Esophagus (tissue), 2 donors: ENCODE results near the gene LRP2. TPM values are rescaled to one million over a fixed set of nuclear protein-coding genes. Genes with fewer than 3 reads are reported as not detected.

ENCODE experiments used
- H3K27ac ChIP-seq, 2 donors: one replicate each; pipeline ENCODE4 v1.5.1; 2013; ENCODE audit warnings: low read depth in 2 of 2, mild to moderate bottlenecking in 2 of 2, inconsistent platforms in 1 of 2, low read length in 1 of 2, moderate library complexity in 1 of 2
- H3K27me3 ChIP-seq, 2 donors: one replicate each; pipeline ENCODE4 v1.6.1; 2013; ENCODE audit warnings: low read length in 2 of 2, control low read depth in 1 of 2, mild to moderate bottlenecking in 1 of 2; ENCODE audit not compliant: insufficient read depth in 2 of 2, control insufficient read depth in 1 of 2
- H3K36me3 ChIP-seq, 2 donors: one replicate each; pipeline ENCODE4 v1.6.1; 2013; ENCODE audit warnings: low read length in 1 of 2; ENCODE audit not compliant: control insufficient read depth in 2 of 2, insufficient read depth in 2 of 2
- H3K4me1 ChIP-seq, 2 donors: one replicate each; pipeline ENCODE4 v1.6.1; 2013; ENCODE audit warnings: low read length in 1 of 2; ENCODE audit not compliant: control insufficient read depth in 2 of 2, insufficient read depth in 2 of 2
- H3K4me3 ChIP-seq, 2 donors: one replicate each; pipeline ENCODE4 v1.5.1; 2013; ENCODE audit warnings: low read length in 2 of 2, mild to moderate bottlenecking in 2 of 2, low read depth in 1 of 2, moderate library complexity in 1 of 2
- H3K9me3 ChIP-seq, 2 donors: one replicate each; pipeline ENCODE4 v1.6.1; 2013; ENCODE audit warnings: mild to moderate bottlenecking in 2 of 2, low read depth in 1 of 2, low read length in 1 of 2, moderate library complexity in 1 of 2; ENCODE audit not compliant: control insufficient read depth in 2 of 2, insufficient read depth in 1 of 2
- WGBS, 2 donors: extraction: QIAGEN DNeasy Blood & Tissue Kit; methylation state at CpG; one replicate each; pipeline ENCODE4 v1.1.7; 2013; 5-methylcytosine and 5-hydroxymethylcytosine counted together
- polyA plus RNA-seq, 2 donors: library from polyadenylated mRNA; stranded (reverse); fragments of 200-250 nt; gene quantifications; one replicate each; pipeline ENCODE4 v1.2.3, GENCODE V29; 2013
- donor health status: healthy with polysubstance abuse.
- donor health status: Bipolar disorder and iron deficiency.

LRP2 gene
- polyA plus RNA-seq, 2 donors, result not detected

DNA sequence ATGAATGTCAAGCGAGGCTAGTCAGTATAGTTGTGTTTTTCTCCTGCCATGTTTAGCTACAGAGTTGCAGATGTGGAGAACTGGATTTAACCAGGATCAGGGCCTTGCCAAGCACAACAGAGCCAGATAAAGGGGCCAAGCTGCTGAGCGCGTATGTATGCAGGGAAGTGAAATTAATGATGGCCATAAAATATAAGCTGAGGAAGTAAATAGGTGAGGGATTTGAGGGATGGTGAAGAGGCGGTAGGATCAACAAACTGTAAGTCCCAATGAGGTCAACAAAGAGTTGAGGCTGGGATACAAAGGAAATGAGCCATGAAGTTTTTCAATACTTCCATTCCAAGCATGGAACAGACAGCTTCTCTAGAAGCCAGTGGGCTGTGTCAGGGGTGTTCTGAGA is 10.6 kb downstream of the LRP2 start:
- no peak overlapping the region for H3K27ac ChIP-seq
- H3K9me3 ChIP-seq, result no peaks in the 10 kb centered on the region
- no peaks in the 10 kb centered on the region for H3K4me1 ChIP-seq
- no peaks in the 10 kb centered on the region for H3K27me3 ChIP-seq
- H3K4me3 ChIP-seq, result no peak overlapping the region
- WGBS, 2 donors, result 81 to 88% methylated on average over 4 of the region's 4 CpGs
- no peaks in the 10 kb centered on the region for H3K36me3 ChIP-seq

DNA sequence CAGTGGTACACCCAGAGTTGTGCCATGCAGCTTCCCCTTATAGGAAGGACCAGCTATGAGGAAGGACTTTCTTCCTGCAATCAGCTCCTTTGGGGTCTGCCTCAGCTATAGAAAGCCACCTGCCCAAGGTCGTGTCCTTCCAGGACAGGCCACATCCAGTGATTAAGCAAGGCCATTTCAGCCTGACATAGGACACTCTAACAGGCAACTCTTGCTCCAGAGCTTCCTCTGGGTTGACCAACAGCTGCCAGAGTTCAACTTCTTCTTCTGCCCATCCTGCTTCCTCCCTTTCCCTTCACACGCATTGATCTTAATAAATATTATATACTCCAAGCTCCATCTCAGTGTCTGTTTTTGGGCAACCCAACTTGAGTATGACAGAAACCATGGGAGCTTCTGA is 12.8 kb downstream of the LRP2 start:
- Histone ChIP-seq H3K4me1 (no peaks in the 10 kb centered on the region), H3K9me3 (no peaks in the 10 kb centered on the region), H3K36me3 (no peaks in the 10 kb centered on the region), H3K27me3 (no peaks in the 10 kb centered on the region), H3K4me3 (no peak overlapping the region), H3K27ac (no peak overlapping the region)
- 77 to 80% methylated on average over 2 of the region's 2 CpGs for WGBS, 2 donors

DNA sequence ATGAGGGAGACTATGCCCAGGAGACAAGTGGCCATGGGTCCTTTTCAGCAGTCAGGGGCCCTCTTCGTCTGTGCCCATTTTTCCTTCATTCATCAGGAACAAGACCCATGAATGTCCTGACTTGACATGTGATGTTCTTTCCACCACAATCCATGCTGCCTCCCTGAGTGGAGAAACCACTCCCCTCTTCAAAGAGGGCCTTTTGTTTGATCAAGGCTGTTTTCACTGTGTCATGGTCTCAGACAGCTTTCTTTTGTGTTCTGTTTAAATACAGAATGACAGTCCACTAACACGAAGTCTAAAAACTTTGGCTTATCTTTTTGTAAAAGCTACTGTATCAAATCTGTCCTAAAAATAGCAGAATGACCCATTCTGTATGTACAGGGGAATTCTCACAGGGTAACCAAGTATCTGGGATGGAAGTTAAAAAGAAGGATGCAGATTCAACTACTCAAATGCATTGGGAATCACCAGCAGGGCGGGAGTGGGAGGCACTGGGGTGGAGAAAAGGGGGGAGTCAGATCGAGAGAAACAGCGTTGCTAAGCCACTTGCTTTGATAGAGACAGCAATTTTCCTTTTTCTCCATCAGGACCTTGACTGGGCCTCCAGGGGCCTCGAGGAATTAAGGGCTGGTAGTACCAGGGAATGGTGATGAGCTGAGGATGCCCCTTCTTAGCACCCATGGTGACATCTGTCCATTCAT is 13.9 kb downstream of the LRP2 start:
- Histone ChIP-seq H3K27me3 (no peaks in the 10 kb centered on the region), H3K27ac (no peak overlapping the region)

GRCh38 chr2:169345486-169346437 is 16.6 kb downstream of the LRP2 start:
- H3K36me3 ChIP-seq, result no peaks in the 10 kb centered on the region
- no peak overlapping the region for H3K27ac ChIP-seq

More for the DNA sequence above, 13.9 kb downstream of the LRP2 start:
- H3K36me3 ChIP-seq, result no peaks in the 10 kb centered on the region
- WGBS, 2 donors, result 60 to 66% methylated on average over 6 of the region's 6 CpGs
- H3K4me3 ChIP-seq, result no peak overlapping the region
- no peaks in the 10 kb centered on the region for H3K4me1 ChIP-seq
- no peaks in the 10 kb centered on the region for H3K9me3 ChIP-seq

GRCh38 chr2:169344736-169345485 is 17.4 kb downstream of the LRP2 start:
- 69 to 71% methylated on average over 5 of the region's 5 CpGs for WGBS, 2 donors
- H3K27ac ChIP-seq, result no peak overlapping the region
- H3K36me3 ChIP-seq, result no peaks in the 10 kb centered on the region
- H3K4me3 ChIP-seq, result no peak overlapping the region
- no peaks in the 10 kb centered on the region for H3K9me3 ChIP-seq
- no peaks in the 10 kb centered on the region for H3K4me1 ChIP-seq
- H3K27me3 ChIP-seq, result no peaks in the 10 kb centered on the region

More at GRCh38 chr2:169345486-169346437, 16.6 kb downstream of the LRP2 start:
- H3K27me3 ChIP-seq, result no peaks in the 10 kb centered on the region
- WGBS, 2 donors, result 57 to 65% methylated on average over 7 of the region's 7 CpGs
- no peaks in the 10 kb centered on the region for H3K4me1 ChIP-seq
- no peak overlapping the region for H3K4me3 ChIP-seq
- H3K9me3 ChIP-seq, result no peaks in the 10 kb centered on the region

DNA sequence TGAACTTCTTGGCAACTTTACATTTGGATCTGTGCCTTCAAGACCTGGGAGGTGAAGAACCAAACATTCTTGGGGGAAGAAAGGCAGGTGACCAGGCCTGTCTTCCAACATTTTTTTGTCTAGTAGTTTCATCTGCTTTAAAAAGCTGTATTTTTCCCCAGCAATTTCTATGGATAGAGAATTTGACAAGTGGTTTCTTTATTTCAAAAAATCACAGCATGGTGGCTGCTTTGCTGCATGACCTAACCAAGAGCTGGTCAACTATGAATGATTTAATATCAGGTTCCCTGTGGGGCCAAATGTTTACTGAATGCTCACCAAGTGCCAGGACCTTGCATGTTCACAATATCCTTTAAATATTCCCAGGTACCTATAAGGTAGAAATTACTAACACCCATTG is 19.1 kb downstream of the LRP2 start:
- H3K4me1 ChIP-seq, result no peaks in the 10 kb centered on the region
- no peaks in the 10 kb centered on the region for H3K36me3 ChIP-seq
- no peaks in the 10 kb centered on the region for H3K9me3 ChIP-seq
- H3K27ac ChIP-seq, result no peak overlapping the region
- no peak overlapping the region for H3K4me3 ChIP-seq
- H3K27me3 ChIP-seq, result no peaks in the 10 kb centered on the region

DNA sequence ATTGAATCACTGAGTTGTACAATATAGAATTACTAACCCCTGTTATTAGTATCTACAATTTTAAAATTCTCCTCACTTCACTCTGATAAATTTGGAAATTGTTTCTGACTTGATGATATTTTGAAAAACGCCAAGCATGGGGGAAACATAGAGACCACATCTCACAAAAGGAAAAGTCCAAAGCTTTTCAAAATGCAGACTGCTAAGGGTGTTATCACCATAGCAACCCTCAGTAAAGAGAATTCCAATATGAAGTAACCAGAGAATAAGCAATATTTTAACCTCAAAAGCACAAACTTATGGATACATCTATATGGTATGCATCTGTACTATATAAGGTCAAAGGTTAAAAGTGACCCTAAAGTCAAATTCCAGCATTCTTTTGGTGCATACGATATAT is 22.7 kb downstream of the LRP2 start:
- WGBS, 2 donors, result 83 to 85% methylated on average over 2 of the region's 2 CpGs
- H3K9me3 ChIP-seq, result no peaks in the 10 kb centered on the region
- H3K27me3 ChIP-seq, result no peaks in the 10 kb centered on the region
- H3K4me3 ChIP-seq, result no peak overlapping the region
- H3K27ac ChIP-seq, result no peak overlapping the region
- no peaks in the 10 kb centered on the region for H3K4me1 ChIP-seq
- no peaks in the 10 kb centered on the region for H3K36me3 ChIP-seq

- Histone ChIP-seq H3K9me3 (no peaks in the 10 kb centered on the region), H3K36me3 (no peaks in the 10 kb centered on the region), H3K4me3 (no peak overlapping the region), H3K4me1 (no peaks in the 10 kb centered on the region), H3K27ac (no peak overlapping the region), H3K27me3 (no peaks in the 10 kb centered on the region)
- WGBS, 2 donors, result 68 to 72% methylated on average over 5 of the region's 5 CpGs
Observed at GRCh38 chr2:169336695-169337094, 25.6 kb downstream of the LRP2 start.

DNA sequence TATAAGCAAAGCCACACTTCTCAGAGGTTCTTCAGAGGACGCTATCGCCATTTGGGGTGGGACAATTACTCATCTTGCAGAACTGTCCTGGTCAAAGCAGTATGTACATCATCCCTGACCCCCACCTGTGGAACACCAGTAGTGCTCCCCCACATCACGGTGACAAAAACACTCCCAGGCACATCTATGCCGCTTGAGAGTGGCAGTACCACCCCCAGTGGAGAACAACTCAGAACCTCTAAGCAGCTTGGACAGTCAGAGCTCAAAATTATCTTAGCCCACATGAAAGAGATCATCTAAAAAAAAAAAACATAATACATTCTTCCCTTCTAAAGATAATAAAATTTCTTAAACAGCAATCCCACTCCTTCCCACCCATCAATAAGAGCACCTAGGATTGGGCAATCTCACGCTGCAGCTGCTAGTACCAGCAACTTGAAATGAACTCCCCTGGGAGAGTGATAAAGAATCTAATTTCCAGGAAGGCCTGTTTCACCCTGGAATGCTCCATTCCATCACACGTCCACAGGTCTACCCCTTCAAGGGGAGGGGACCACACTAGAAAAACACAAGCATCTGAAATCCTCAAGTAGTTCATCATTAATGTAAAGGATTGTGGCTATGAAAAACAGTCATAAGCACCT is 31.7 kb downstream of the LRP2 start:
- no peaks in the 10 kb centered on the region for H3K27me3 ChIP-seq
- no peak overlapping the region for H3K4me3 ChIP-seq
- WGBS, 2 donors, result 65 to 72% methylated on average over 6 of the region's 6 CpGs
- no peaks in the 10 kb centered on the region for H3K36me3 ChIP-seq
- H3K9me3 ChIP-seq, result no peaks in the 10 kb centered on the region
- H3K27ac ChIP-seq, result no peak overlapping the region
- no peaks in the 10 kb centered on the region for H3K4me1 ChIP-seq
